Measurements from ENCODE around the gene SOX1. TPM values are rescaled to one million over a fixed set of nuclear protein-coding genes. Genes with fewer than 3 reads are reported as not detected.

The SOX1 gene
- total and polyA plus RNA-seq, 4 donors = 0.09 TPM; not detected in 3

DNA sequence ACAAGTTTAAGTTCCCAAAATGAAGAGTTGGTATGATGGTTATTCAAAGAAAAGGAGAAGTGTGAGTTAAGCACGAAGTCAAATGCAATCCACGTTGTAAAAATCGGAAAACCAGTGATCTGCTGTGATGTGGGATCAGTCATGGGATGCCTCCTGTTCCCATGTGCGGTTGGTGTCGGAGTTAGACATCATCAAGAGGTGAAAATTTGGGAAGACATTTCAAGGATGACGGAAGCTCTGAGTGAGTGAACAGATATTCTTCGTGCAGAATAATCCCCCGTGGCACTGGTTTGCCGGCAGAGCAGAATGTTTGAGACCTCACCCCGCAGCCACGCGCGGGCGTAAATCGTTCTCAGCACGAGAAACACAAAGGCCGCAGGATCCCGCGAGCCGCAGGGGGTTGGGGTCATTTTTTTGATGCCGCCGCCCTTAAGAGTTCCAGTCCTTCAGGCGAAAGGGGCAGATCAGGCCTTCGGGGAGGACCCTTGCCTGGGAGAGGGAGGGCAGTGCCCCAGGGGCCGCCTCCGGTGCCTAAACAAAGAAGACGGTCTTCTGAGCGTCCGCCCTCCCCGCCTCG is 13.7 kb upstream of the SOX1 start:
- H3K27me3 ChIP-seq (ENCODE audit: control insufficient read depth in 3 of 3, insufficient read depth in 3 of 3, low read length in 2 of 3) = peaks cover 22 to 95% (median 66%) of the 10 kb centered on the region in 3 donors
- no peak overlapping the region for H3K27ac ChIP-seq (ENCODE audit: low read depth in 1 of 2, low read length in 1 of 2)
- no peak overlapping the region for H3K4me3 ChIP-seq
- TF ChIP-seq CTCF (IDR thresholded peaks at IDR 0.05; ENCODE audit: control extremely low read depth, extremely low read depth) = no peak
- DNase-seq (no peak), ATAC-seq (ENCODE audit: insufficient read depth, low FRiP score) (no peak)
- H3K9me3 ChIP-seq (ENCODE audit: control insufficient read depth in 4 of 4, insufficient read depth in 3 of 4, low read length in 3 of 4) = peaks cover 0 to 15% (median 1%) of the 10 kb centered on the region in 4 donors
- peaks cover 0 to 12% (median 0%) of the 10 kb centered on the region in 5 donors for H3K4me1 ChIP-seq (ENCODE audit: control insufficient read depth in 5 of 5, insufficient read depth in 5 of 5, low read length in 5 of 5)
- H3K36me3 ChIP-seq (ENCODE audit: control insufficient read depth in 4 of 4, insufficient read depth in 4 of 4, low read length in 4 of 4) = no peaks in the 10 kb centered on the region
- 7 to 8% methylated on average over 30 to 31 of the region's 31 CpGs for WGBS, 2 donors
- no peak overlapping the region for H3K9ac ChIP-seq (ENCODE audit: insufficient read depth in 1 of 2, low read length in 2 of 2)

GRCh38 chr13:112053744-112054615 is 13.0 kb upstream of the SOX1 start:
- H3K27me3 ChIP-seq (ENCODE audit: control insufficient read depth in 3 of 3, insufficient read depth in 3 of 3, low read length in 2 of 3) = peaks cover 22 to 97% (median 68%) of the 10 kb centered on the region in 3 donors
- H3K4me1 ChIP-seq (ENCODE audit: control insufficient read depth in 5 of 5, insufficient read depth in 5 of 5, low read length in 5 of 5) = peaks cover 0 to 12% (median 0%) of the 10 kb centered on the region in 5 donors
- DNase-seq (no peak), ATAC-seq (ENCODE audit: insufficient read depth, low FRiP score) (no peak)
- no peak overlapping the region for H3K27ac ChIP-seq (ENCODE audit: low read depth in 1 of 2, low read length in 1 of 2)
- H3K9ac ChIP-seq (ENCODE audit: insufficient read depth in 1 of 2, low read length in 2 of 2) = no peak overlapping the region
- H3K4me3 ChIP-seq = no peak overlapping the region
- TF ChIP-seq CTCF (IDR thresholded peaks at IDR 0.05; ENCODE audit: control extremely low read depth, extremely low read depth) = no peak
- H3K9me3 ChIP-seq (ENCODE audit: control insufficient read depth in 4 of 4, insufficient read depth in 3 of 4, low read length in 3 of 4) = peaks cover 0 to 16% (median 1%) of the 10 kb centered on the region in 4 donors
- no peaks in the 10 kb centered on the region for H3K36me3 ChIP-seq (ENCODE audit: control insufficient read depth in 4 of 4, insufficient read depth in 4 of 4, low read length in 4 of 4)
- 4% methylated on average over 59 to 63 of the region's 63 CpGs for WGBS, 2 donors

- no peak for TF ChIP-seq CTCF (IDR thresholded peaks at IDR 0.05; ENCODE audit: control extremely low read depth, extremely low read depth)
- peaks cover 0 to 12% (median 0%) of the 10 kb centered on the region in 5 donors for H3K4me1 ChIP-seq (ENCODE audit: control insufficient read depth in 5 of 5, insufficient read depth in 5 of 5, low read length in 5 of 5)
- no peak overlapping the region for H3K4me3 ChIP-seq
- H3K27ac ChIP-seq (ENCODE audit: low read depth in 1 of 2, low read length in 1 of 2) = no peak overlapping the region
- WGBS, 2 donors = 5 to 6% methylated on average over 10 of the region's 10 CpGs
- no peak for DNase-seq
- H3K27me3 ChIP-seq (ENCODE audit: control insufficient read depth in 3 of 3, insufficient read depth in 3 of 3, low read length in 2 of 3) = peaks cover 28 to 97% (median 70%) of the 10 kb centered on the region in 3 donors
- H3K36me3 ChIP-seq (ENCODE audit: control insufficient read depth in 4 of 4, insufficient read depth in 4 of 4, low read length in 4 of 4) = no peaks in the 10 kb centered on the region
- no peak for ATAC-seq (ENCODE audit: insufficient read depth, low FRiP score)
- peaks cover 0 to 16% (median 1%) of the 10 kb centered on the region in 4 donors for H3K9me3 ChIP-seq (ENCODE audit: control insufficient read depth in 4 of 4, insufficient read depth in 3 of 4, low read length in 3 of 4)
- no peak overlapping the region for H3K9ac ChIP-seq (ENCODE audit: insufficient read depth in 1 of 2, low read length in 2 of 2)
Measured at GRCh38 chr13:112054616-112055015, 12.3 kb upstream of the SOX1 start.

All from lung (tissue), 12 donors.